HEK293 (cell line): ENCODE measurements around the gene SPOCK3.

Experiments
- CTCF ChIA-PET: fragments of 350-600 bp; formaldehyde crosslinking; extraction: SDS; loops from one replicate; lab custom pipeline; 2021; ENCODE audit warnings: antibody characterized with exemption; lab: Yijun Ruan, JAX
- POLR2A ChIA-PET: fragments of 300-600 bp; formaldehyde crosslinking; extraction: SDS; loops from one replicate; lab custom pipeline; 2020; ENCODE audit warnings: antibody characterized with exemption, inconsistent platforms; lab: Yijun Ruan, JAX
- H3K27ac ChIP-seq: fragments of 200-500 bp; sonication (Bioruptor generic); 2 replicates; pipeline ENCODE4 v1.5.1; 2014; ENCODE audit warnings: low read depth, low read length, control low read depth, inconsistent platforms; ENCODE audit errors: extremely low read depth
- H3K36me3 ChIP-seq, 2 experiments: fragments of 200-500 bp in 1 of 2; sonication (Bioruptor generic) in 1 of 2; 1 replicate in 1 of 2; 2 replicates in 1 of 2; pipeline ENCODE4 v1.5.1; 2014 to 2017; ENCODE audit warnings: inconsistent platforms in 2 of 2, low read length in 2 of 2; ENCODE audit not compliant: control insufficient read depth in 2 of 2, insufficient read depth in 1 of 2
- H3K4me1 ChIP-seq: fragments of 200-500 bp; sonication (Bioruptor generic); 2 replicates; pipeline ENCODE4 v1.5.1; 2014; ENCODE audit warnings: mild to moderate bottlenecking, low read length, inconsistent platforms; ENCODE audit not compliant: control insufficient read depth, insufficient read depth
- H3K4me3 ChIP-seq: 2 replicates; pipeline ENCODE4 v1.5.1; 2011; ENCODE audit warnings: low read depth, mild to moderate bottlenecking, control low read depth, low read length, moderate library complexity
- H3K9me3 ChIP-seq: fragments of 200-500 bp; sonication (Bioruptor generic); 2 replicates; pipeline ENCODE4 v1.5.1; 2014; ENCODE audit warnings: low read depth, low read length, inconsistent platforms; ENCODE audit not compliant: control insufficient read depth, insufficient read depth
- BCL11B ChIP-seq: fragments of 450-650 bp; formaldehyde crosslinking; IDR thresholded peaks from 2 replicates; pipeline ENCODE4 v1.5.1; 2016; ENCODE audit warnings: low read depth, missing biosample characterization, missing genetic modification characterization
- TCF7L2 ChIP-seq: IDR thresholded peaks from 2 replicates; pipeline ENCODE4 v1.6.1; 2011; ENCODE audit warnings: low read depth, mild to moderate bottlenecking, inconsistent platforms, low read length, moderate library complexity, borderline replicate concordance
- ZNF140 ChIP-seq: fragments of 450-650 bp; formaldehyde crosslinking; IDR thresholded peaks from 2 replicates; pipeline ENCODE4 v1.5.1; 2016; ENCODE audit warnings: missing biosample characterization, missing genetic modification characterization
- ZNF175 ChIP-seq: fragments of 450-650 bp; formaldehyde crosslinking; IDR thresholded peaks from 2 replicates; pipeline ENCODE4 v1.5.1; 2016; ENCODE audit warnings: missing biosample characterization, missing genetic modification characterization
- ZNF324 ChIP-seq: fragments of 450-650 bp; formaldehyde crosslinking; IDR thresholded peaks from 2 replicates; pipeline ENCODE4 v1.5.1; 2016; ENCODE audit warnings: missing biosample characterization, missing genetic modification characterization
- ZNF335 ChIP-seq: fragments of 450-650 bp; formaldehyde crosslinking; conservative IDR thresholded peaks from 2 replicates; pipeline ENCODE4 v1.5.1; 2016; ENCODE audit warnings: missing biosample characterization, missing genetic modification characterization
- ZNF433 ChIP-seq: fragments of 450-650 bp; formaldehyde crosslinking; IDR thresholded peaks from 2 replicates; pipeline ENCODE4 v1.5.1; 2016; ENCODE audit warnings: missing biosample characterization, missing genetic modification characterization, low read depth
- ZNF510 ChIP-seq: fragments of 450-650 bp; formaldehyde crosslinking; IDR thresholded peaks from 2 replicates; pipeline ENCODE4 v1.5.1; 2018; ENCODE audit warnings: mild to moderate bottlenecking, missing genetic modification characterization, missing biosample characterization; ENCODE audit not compliant: insufficient replicate concordance
- ZNF555 ChIP-seq: fragments of 450-650 bp; formaldehyde crosslinking; conservative IDR thresholded peaks from 2 replicates; pipeline ENCODE4 v1.5.1; 2017; ENCODE audit warnings: missing biosample characterization, mild to moderate bottlenecking, missing genetic modification characterization, inconsistent platforms
- ZNF596 ChIP-seq: fragments of 450-650 bp; IDR thresholded peaks from 2 replicates; pipeline ENCODE4 v1.5.0; 2018; ENCODE audit warnings: missing biosample characterization, mild to moderate bottlenecking, missing genetic modification characterization, moderate library complexity
- ZNF658 ChIP-seq: fragments of 450-650 bp; formaldehyde crosslinking; IDR thresholded peaks from 2 replicates; pipeline ENCODE4; 2016; ENCODE audit warnings: missing biosample characterization, missing genetic modification characterization
- ZNF747 ChIP-seq: fragments of 450-650 bp; formaldehyde crosslinking; IDR thresholded peaks from 2 replicates; pipeline ENCODE4 v1.5.1; 2016; ENCODE audit warnings: missing biosample characterization, missing genetic modification characterization
- ZSCAN30 ChIP-seq: fragments of 450-650 bp; IDR thresholded peaks from 2 replicates; pipeline ENCODE4 v1.5.1; 2018; ENCODE audit warnings: missing biosample characterization, mild to moderate bottlenecking, missing genetic modification characterization, moderate library complexity
- TF ChIP-seq, protein P1 (sequence below): fragments of 450-650 bp; formaldehyde crosslinking; IDR thresholded peaks from 2 replicates; pipeline ENCODE4 v1.5.1; 2016; ENCODE audit warnings: missing biosample characterization, missing genetic modification characterization
- TF ChIP-seq, protein P2 (sequence below): fragments of 450-650 bp; formaldehyde crosslinking; IDR thresholded peaks from 2 replicates; pipeline ENCODE4 v1.5.1; 2016; ENCODE audit warnings: missing biosample characterization, missing genetic modification characterization, borderline replicate concordance
- TF ChIP-seq, protein P3 (sequence below): fragments of 450-650 bp; formaldehyde crosslinking; IDR thresholded peaks from 2 replicates; pipeline ENCODE4 v1.5.1; 2016; ENCODE audit warnings: missing biosample characterization, missing genetic modification characterization
- TF ChIP-seq, protein P4 (sequence below): fragments of 450-650 bp; formaldehyde crosslinking; IDR thresholded peaks from 2 replicates; pipeline ENCODE4 v1.5.1; 2016; ENCODE audit warnings: missing biosample characterization, missing genetic modification characterization

The SPOCK3 gene

DNA sequence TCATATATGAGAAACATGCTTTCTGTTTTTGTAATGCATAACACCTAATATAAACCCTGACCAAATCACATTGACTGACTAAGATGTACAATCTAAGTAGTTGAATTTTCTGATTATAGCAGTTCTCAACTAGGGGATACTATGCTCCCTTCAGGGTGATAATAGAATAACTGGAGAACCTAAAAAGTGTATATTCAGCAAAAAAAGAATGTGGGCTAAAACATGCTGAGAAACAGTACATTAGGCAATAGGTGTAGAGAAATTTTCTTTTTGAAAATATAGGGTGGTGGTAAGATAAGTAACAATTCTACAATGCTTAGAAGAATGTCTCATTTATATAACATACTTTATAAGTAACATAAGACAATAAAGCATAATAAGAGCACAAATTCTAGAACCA is 239.6 kb downstream of the SPOCK3 start:
- H3K27ac ChIP-seq = no peak overlapping the region
- no peaks in the 10 kb centered on the region for H3K36me3 ChIP-seq
- H3K4me1 ChIP-seq = no peaks in the 10 kb centered on the region
- no peak for TF ChIP-seq BCL11B
- TF ChIP-seq, protein P1, sequence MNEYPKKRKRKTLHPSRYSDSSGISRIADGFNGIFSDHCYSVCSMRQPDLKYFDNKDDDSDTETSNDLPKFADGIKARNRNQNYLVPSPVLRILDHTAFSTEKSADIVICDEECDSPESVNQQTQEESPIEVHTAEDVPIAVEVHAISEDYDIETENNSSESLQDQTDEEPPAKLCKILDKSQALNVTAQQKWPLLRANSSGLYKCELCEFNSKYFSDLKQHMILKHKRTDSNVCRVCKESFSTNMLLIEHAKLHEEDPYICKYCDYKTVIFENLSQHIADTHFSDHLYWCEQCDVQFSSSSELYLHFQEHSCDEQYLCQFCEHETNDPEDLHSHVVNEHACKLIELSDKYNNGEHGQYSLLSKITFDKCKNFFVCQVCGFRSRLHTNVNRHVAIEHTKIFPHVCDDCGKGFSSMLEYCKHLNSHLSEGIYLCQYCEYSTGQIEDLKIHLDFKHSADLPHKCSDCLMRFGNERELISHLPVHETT (tag by site-specific recombination) = no peak
- no peak for TF ChIP-seq ZNF433 (tag by site-specific recombination)
- TF ChIP-seq ZNF140 (tag by site-specific recombination) = no peak
- TF ChIP-seq ZNF747 (tag by site-specific recombination) = no peak
- TF ChIP-seq, protein P2, sequence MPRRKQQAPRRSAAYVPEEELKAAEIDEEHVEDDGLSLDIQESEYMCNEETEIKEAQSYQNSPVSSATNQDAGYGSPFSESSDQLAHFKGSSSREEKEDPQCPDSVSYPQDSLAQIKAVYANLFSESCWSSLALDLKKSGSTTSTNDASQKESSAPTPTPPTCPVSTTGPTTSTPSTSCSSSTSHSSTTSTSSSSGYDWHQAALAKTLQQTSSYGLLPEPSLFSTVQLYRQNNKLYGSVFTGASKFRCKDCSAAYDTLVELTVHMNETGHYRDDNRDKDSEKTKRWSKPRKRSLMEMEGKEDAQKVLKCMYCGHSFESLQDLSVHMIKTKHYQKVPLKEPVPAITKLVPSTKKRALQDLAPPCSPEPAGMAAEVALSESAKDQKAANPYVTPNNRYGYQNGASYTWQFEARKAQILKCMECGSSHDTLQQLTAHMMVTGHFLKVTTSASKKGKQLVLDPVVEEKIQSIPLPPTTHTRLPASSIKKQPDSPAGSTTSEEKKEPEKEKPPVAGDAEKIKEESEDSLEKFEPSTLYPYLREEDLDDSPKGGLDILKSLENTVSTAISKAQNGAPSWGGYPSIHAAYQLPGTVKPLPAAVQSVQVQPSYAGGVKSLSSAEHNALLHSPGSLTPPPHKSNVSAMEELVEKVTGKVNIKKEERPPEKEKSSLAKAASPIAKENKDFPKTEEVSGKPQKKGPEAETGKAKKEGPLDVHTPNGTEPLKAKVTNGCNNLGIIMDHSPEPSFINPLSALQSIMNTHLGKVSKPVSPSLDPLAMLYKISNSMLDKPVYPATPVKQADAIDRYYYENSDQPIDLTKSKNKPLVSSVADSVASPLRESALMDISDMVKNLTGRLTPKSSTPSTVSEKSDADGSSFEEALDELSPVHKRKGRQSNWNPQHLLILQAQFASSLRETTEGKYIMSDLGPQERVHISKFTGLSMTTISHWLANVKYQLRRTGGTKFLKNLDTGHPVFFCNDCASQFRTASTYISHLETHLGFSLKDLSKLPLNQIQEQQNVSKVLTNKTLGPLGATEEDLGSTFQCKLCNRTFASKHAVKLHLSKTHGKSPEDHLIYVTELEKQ (tag by site-specific recombination) = no peak
- no peak for TF ChIP-seq ZSCAN30
- no peak for TF ChIP-seq ZNF596 (tag by site-specific recombination)
- TF ChIP-seq ZNF555 (tag by site-specific recombination) = no peak
- TF ChIP-seq, protein P3, sequence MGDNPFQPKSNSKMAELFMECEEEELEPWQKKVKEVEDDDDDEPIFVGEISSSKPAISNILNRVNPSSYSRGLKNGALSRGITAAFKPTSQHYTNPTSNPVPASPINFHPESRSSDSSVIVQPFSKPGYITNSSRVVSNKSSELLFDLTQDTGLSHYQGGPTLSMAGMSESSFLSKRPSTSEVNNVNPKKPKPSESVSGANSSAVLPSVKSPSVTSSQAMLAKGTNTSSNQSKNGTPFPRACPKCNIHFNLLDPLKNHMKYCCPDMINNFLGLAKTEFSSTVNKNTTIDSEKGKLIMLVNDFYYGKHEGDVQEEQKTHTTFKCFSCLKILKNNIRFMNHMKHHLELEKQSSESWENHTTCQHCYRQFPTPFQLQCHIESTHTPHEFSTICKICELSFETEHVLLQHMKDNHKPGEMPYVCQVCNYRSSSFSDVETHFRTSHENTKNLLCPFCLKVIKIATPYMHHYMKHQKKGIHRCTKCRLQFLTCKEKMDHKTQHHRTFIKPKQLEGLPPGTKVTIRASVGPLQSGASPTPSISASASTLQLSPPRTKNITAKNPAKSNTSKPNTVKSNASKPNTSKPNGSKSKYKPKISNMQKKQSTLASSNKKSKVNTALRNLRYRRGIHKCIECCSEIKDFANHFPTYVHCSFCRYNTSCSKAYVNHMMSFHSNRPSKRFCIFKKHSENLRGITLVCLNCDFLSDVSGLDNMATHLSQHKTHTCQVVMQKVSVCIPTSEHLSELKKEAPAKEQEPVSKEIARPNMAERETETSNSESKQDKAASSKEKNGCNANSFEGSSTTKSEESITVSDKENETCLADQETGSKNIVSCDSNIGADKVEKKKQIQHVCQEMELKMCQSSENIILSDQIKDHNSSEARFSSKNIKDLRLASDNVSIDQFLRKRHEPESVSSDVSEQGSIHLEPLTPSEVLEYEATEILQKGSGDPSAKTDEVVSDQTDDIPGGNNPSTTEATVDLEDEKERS (tag by site-specific recombination) = no peak
- TF ChIP-seq ZNF335 (tag by site-specific recombination) = no peak
- TF ChIP-seq ZNF510 (tag by site-specific recombination) = no peak
- no peak for TF ChIP-seq ZNF658 (tag by site-specific recombination)
- TF ChIP-seq TCF7L2 = no peak
- no peak for TF ChIP-seq ZNF324 (tag by site-specific recombination)
- TF ChIP-seq, protein P4, sequence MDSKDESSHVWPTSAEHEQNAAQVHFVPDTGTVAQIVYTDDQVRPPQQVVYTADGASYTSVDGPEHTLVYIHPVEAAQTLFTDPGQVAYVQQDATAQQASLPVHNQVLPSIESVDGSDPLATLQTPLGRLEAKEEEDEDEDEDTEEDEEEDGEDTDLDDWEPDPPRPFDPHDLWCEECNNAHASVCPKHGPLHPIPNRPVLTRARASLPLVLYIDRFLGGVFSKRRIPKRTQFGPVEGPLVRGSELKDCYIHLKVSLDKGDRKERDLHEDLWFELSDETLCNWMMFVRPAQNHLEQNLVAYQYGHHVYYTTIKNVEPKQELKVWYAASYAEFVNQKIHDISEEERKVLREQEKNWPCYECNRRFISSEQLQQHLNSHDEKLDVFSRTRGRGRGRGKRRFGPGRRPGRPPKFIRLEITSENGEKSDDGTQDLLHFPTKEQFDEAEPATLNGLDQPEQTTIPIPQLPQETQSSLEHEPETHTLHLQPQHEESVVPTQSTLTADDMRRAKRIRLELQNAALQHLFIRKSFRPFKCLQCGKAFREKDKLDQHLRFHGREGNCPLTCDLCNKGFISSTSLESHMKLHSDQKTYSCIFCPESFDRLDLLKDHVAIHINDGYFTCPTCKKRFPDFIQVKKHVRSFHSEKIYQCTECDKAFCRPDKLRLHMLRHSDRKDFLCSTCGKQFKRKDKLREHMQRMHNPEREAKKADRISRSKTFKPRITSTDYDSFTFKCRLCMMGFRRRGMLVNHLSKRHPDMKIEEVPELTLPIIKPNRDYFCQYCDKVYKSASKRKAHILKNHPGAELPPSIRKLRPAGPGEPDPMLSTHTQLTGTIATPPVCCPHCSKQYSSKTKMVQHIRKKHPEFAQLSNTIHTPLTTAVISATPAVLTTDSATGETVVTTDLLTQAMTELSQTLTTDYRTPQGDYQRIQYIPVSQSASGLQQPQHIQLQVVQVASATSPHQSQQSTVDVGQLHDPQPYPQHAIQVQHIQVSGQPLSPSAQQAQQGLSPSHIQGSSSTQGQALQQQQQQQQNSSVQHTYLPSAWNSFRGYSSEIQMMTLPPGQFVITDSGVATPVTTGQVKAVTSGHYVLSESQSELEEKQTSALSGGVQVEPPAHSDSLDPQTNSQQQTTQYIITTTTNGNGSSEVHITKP (tag by site-specific recombination) = no peak
- TF ChIP-seq ZNF175 (tag by site-specific recombination) = no peak
- H3K4me3 ChIP-seq = no peak overlapping the region
- ChIA-PET POLR2A (no interaction called here), CTCF (no interaction called here)
- no peaks in the 10 kb centered on the region for H3K9me3 ChIP-seq
